ENCODE results near the gene ATP6V1E1. TPM values are rescaled to one million over a fixed set of nuclear protein-coding genes. Genes with fewer than 3 reads are reported as not detected.

The ATP6V1E1 gene
- total and polyA plus RNA-seq, 2 of the 13 experiments (the other 11 are each of a cell fraction or from before 2014, with no cell fraction given) = 69.3 to 90.9 TPM

DNA sequence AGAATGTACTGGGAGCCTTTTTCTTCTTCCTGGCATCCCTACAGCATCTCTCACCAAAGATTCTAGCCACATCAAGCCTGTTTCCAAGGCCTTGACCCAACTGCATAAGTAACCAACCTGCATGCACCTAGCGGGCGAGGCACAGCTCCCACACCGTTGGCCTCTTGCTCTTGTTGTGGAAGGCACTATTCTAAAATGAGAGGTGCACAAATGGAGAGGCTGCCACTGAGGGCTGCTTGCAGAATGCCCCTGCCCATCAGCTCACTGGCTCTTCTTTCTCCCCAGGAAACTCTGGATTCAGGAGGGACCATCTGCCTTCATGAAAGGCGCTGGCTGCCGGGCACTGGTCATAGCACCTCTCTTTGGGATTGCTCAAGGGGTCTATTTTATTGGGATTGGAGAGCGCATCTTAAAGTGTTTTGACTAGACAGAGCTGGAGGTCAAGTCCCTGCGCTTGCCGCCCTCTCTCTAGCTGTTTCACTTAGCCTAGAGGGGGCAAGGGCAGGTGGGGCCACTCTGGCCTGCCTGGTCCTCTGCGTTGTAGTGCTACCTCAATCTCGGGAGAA lies 38.7 kb downstream of the ATP6V1E1 start:
- in situ Hi-C loops (cut with HindIII; ENCODE audit: extremely low pct_ligation_motif_present, low pct_unique_long_range_greater_than_20kb) = no loop called here
- Histone ChIP-seq H3K4me3 (replicated peaks in 1 of 3; ENCODE audit: insufficient read depth in 1 of 3, low read depth in 2 of 3, low read length in 3 of 3) (no peak overlapping the region), H3K4me2 (ENCODE audit: low read depth, low read length) (no peak overlapping the region), H2AFZ (ENCODE audit: low read length) (no peak overlapping the region), H3K27me3 (ENCODE audit: control insufficient read depth in 1 of 2, insufficient read depth in 2 of 2, low read length in 2 of 2) (no peaks in the 10 kb centered on the region), H3K36me3 (replicated peaks in 1 of 2; ENCODE audit: control insufficient read depth in 1 of 2, insufficient read depth in 2 of 2, low read length in 2 of 2) (peaks cover 14 to 41% of the 10 kb centered on the region in 2 experiments; a peak in 4 of 5 replicates), H3K4me1 (ENCODE audit: insufficient read depth, low read length) (no peaks in the 10 kb centered on the region), H3K9ac (ENCODE audit: insufficient read depth, low read depth, low read length) (no peak overlapping the region), H4K20me1 (ENCODE audit: insufficient read depth, low read length) (no peaks in the 10 kb centered on the region), H3K79me2 (ENCODE audit: insufficient read depth, low read length) (no peaks in the 10 kb centered on the region), H3K9me3 (ENCODE audit: low read length) (no peaks in the 10 kb centered on the region), H3K27ac (ENCODE audit: extremely low read length, insufficient read depth, low read length) (no peak overlapping the region)
- intact Hi-C loops (cut with micrococcal nuclease; ENCODE audit: unreplicated experiment) = no loop called here
- BruUV-seq (replicated peaks) = no TSS peak
- DNase-seq (ENCODE audit: low spot score) = no peak
- no peak; the same call in 2 of the 3 replicates for ATAC-seq
- FAIRE-seq = no peak
- TF ChIP-seq IRF2 (CRISPR knock-in tag; IDR thresholded peaks at IDR 0.05) = no peak
- TF ChIP-seq ZNF230 (CRISPR knock-in tag; IDR thresholded peaks at IDR 0.05) = no peak
- peak; percentile 70 for TF ChIP-seq RBM22 (optimal IDR thresholded peaks at IDR 0.05; ENCODE audit: low read length)
- TF ChIP-seq, protein P1, sequence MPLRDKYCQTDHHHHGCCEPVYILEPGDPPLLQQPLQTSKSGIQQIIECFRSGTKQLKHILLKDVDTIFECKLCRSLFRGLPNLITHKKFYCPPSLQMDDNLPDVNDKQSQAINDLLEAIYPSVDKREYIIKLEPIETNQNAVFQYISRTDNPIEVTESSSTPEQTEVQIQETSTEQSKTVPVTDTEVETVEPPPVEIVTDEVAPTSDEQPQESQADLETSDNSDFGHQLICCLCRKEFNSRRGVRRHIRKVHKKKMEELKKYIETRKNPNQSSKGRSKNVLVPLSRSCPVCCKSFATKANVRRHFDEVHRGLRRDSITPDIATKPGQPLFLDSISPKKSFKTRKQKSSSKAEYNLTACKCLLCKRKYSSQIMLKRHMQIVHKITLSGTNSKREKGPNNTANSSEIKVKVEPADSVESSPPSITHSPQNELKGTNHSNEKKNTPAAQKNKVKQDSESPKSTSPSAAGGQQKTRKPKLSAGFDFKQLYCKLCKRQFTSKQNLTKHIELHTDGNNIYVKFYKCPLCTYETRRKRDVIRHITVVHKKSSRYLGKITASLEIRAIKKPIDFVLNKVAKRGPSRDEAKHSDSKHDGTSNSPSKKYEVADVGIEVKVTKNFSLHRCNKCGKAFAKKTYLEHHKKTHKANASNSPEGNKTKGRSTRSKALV (CRISPR knock-in tag; IDR thresholded peaks at IDR 0.05) = no peak
- ChIA-PET CTCF (ENCODE audit: low intra/inter-chr PET ratio, low total read pairs) (no interaction called here), POLR2A (no interaction called here)
- 94% methylated on average over 10 of the region's 10 CpGs for WGBS (ENCODE audit: low lambda C conversion rate)

DNA sequence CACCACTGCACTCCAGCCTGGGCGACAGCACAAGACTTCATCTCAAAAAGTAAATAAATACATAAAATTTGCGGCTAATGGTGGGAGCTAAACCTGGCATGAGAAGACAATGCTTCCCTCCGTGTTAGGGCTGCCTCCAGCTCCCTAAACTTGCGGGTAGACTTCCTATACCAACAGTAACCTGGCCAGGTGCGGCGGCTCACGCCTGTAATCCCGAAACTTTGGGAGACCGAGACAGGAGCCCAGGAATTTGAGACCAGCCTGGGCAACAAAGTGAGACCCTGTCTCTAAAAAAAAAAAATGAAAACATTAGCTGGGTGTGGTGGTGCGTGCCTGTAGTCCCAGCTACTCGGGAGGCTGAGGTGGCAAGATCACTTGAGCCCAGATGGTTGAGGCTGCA lies 39.9 kb downstream of the ATP6V1E1 start:
- no peak overlapping the region for H3K9ac ChIP-seq (ENCODE audit: insufficient read depth, low read depth, low read length)
- in situ Hi-C loops (cut with HindIII; ENCODE audit: extremely low pct_ligation_motif_present, low pct_unique_long_range_greater_than_20kb) = no loop called here
- no peak overlapping the region for H2AFZ ChIP-seq (ENCODE audit: low read length)
- H3K36me3 ChIP-seq (replicated peaks in 1 of 2; ENCODE audit: control insufficient read depth in 1 of 2, insufficient read depth in 2 of 2, low read length in 2 of 2) = peaks cover 9 to 28% of the 10 kb centered on the region in 2 experiments; a peak in 4 of 5 replicates
- no peak overlapping the region for H3K27ac ChIP-seq (ENCODE audit: extremely low read length, insufficient read depth, low read length)
- no peaks in the 10 kb centered on the region for H3K79me2 ChIP-seq (ENCODE audit: insufficient read depth, low read length)
- no peak overlapping the region for H3K4me2 ChIP-seq (ENCODE audit: low read depth, low read length)
- H3K9me3 ChIP-seq (ENCODE audit: low read length) = no peaks in the 10 kb centered on the region
- ATAC-seq (no peak), DNase-seq (ENCODE audit: low spot score) (no peak), FAIRE-seq (no peak)
- WGBS (ENCODE audit: low lambda C conversion rate) = 94% methylated on average over 9 of the region's 11 CpGs
- intact Hi-C loops (cut with micrococcal nuclease; ENCODE audit: unreplicated experiment) = no loop called here
- no peaks in the 10 kb centered on the region for H4K20me1 ChIP-seq (ENCODE audit: insufficient read depth, low read length)
- TF ChIP-seq ZEB1 (IDR thresholded peaks at IDR 0.05; ENCODE audit: insufficient replicate concordance, low read depth) (no peak), MAF1 (CRISPR knock-in tag; IDR thresholded peaks at IDR 0.05; ENCODE audit: borderline replicate concordance) (no peak), SMYD3 (CRISPR knock-in tag; IDR thresholded peaks at IDR 0.05) (no peak), ZSCAN25 (CRISPR knock-in tag; IDR thresholded peaks at IDR 0.05) (no peak)
- CTCF ChIA-PET (ENCODE audit: low intra/inter-chr PET ratio, low total read pairs) = no interaction called here
- no TSS peak for BruUV-seq (replicated peaks)
- no peaks in the 10 kb centered on the region for H3K4me1 ChIP-seq (ENCODE audit: insufficient read depth, low read length)
- no peaks in the 10 kb centered on the region for H3K27me3 ChIP-seq (ENCODE audit: control insufficient read depth in 1 of 2, insufficient read depth in 2 of 2, low read length in 2 of 2)
- POLR2A ChIA-PET = no interaction called here
- H3K4me3 ChIP-seq (replicated peaks in 1 of 3; ENCODE audit: insufficient read depth in 1 of 3, low read depth in 2 of 3, low read length in 3 of 3) = no peak overlapping the region

Data from HepG2 (cell line).